Heart left ventricle (tissue), 16 donors: ENCODE data around the gene RHBDF2. TPM values are rescaled to one million over a fixed set of nuclear protein-coding genes. Genes with fewer than 3 reads are reported as not detected.

ENCODE experiments used
- ATAC-seq, 4 donors: fragments of 200-7000 bp; cut with Tn5 transposase; one replicate each; pipeline ENCODE4 v1.9.1; 2020 to 2022; ENCODE audit warnings: moderate library complexity in 4 of 4, mild to moderate bottlenecking in 3 of 4, moderate number of reproducible peaks in 1 of 4
- DNase-seq, 5 donors: peaks; one replicate each; pipeline ENCODE4 v3.0.0-alpha.2; 2020
- H3K27ac ChIP-seq, 12 donors: fragments of 200-600 bp; sonication (generic) in 4 of 12; one replicate each; pipeline versions ENCODE4 v1.5.0 to v1.8.0; 2016 to 2022; ENCODE audit warnings: mild to moderate bottlenecking in 2 of 12
- H3K27me3 ChIP-seq, 9 donors: fragments of 200-600 bp; sonication (generic) in 2 of 9; one replicate each; pipeline versions ENCODE4 v1.5.1 to v1.8.0; 2016 to 2022; ENCODE audit warnings: mild to moderate bottlenecking in 3 of 9
- H3K36me3 ChIP-seq, 9 donors: fragments of 200-600 bp; sonication (generic) in 2 of 9; one replicate each; pipeline versions ENCODE4 v1.5.0 to v1.8.0; 2018 to 2022; ENCODE audit warnings: mild to moderate bottlenecking in 2 of 9
- H3K4me1 ChIP-seq, 12 donors: fragments of 200-600 bp; sonication (generic) in 4 of 12; one replicate each; pipeline versions ENCODE4 v1.5.0 to v1.8.0; 2016 to 2022; ENCODE audit warnings: mild to moderate bottlenecking in 3 of 12
- H3K4me3 ChIP-seq, 12 donors: fragments of 200-600 bp; sonication (generic) in 4 of 12; one replicate each; pipeline versions ENCODE4 v1.5.0 to v1.8.0; 2017 to 2022; ENCODE audit warnings: mild to moderate bottlenecking in 9 of 12, moderate library complexity in 4 of 12
- H3K9me3 ChIP-seq, 12 donors: fragments of 200-600 bp; sonication (generic) in 4 of 12; one replicate each; pipeline versions ENCODE4 v1.5.0 to v1.8.0; 2016 to 2022; ENCODE audit warnings: mild to moderate bottlenecking in 1 of 12
- CTCF ChIP-seq, 12 donors: fragments of 200-600 bp; sonication (generic) in 4 of 12; IDR thresholded peaks; one replicate each; pipeline versions ENCODE4 v1.5.0 to v1.8.0; 2018 to 2022; ENCODE audit warnings: antibody characterized with exemption in 12 of 12, mild to moderate bottlenecking in 5 of 12
- POLR2A ChIP-seq, 2 donors: fragments of 450-650 bp; IDR thresholded peaks; one replicate each; pipeline ENCODE4 v1.6.1; 2017; ENCODE audit warnings: antibody characterized with exemption in 2 of 2, mild to moderate bottlenecking in 2 of 2, moderate library complexity in 2 of 2
- WGBS, 4 donors: extraction: QIAGEN DNeasy Blood & Tissue Kit in 2 of 4; methylation state at CpG; one replicate each; pipeline versions ENCODE4 v1.1.5 to v1.1.7; 2013 to 2018; 5-methylcytosine and 5-hydroxymethylcytosine counted together
- intact Hi-C, 10 donors: fragments of 100-400 bp; cut with DNase I; formaldehyde crosslinking; loops; one replicate each; pipeline versions ENCODE4 v1.11.1 to v1.14.2; 2022
- polyA plus RNA-seq, 2 donors: library from polyadenylated mRNA; stranded (reverse); fragments of 200-250 nt; gene quantifications; one replicate each; pipeline ENCODE4 v1.2.3, GENCODE V29; 2013
- total RNA-seq, 9 donors: library from RNA; depleted of rRNA in 2 of 9; stranded (reverse); fragments of >200 nt in 2 of 9; fragmentation: NEBNext Ultra II Directional in 3 of 9; extraction: Animal tissue kit (Norgen Biotek cat#: 25700) in 3 of 9; gene quantifications; one replicate each; pipeline versions ENCODE4 v1.1.0 to v1.2.4, GENCODE V29; 2016 to 2023
- donor health status: ischemic (EF 13 %, LVEDD 7.1; RV severe dilation, severe dysfunction).
- donor health status: healthy with polysubstance abuse.
- donor health status: DM: no; HTN: yes; CAD: no.
- donor health status: DM: no; HTN: no; CAD: no.
- donor health status: ischemic (EF 25% LVEDD 6.9; RV normal size, moderate dysfunction).
- donor health status: ischemic (EF 25% LVEDD 5.7; RV mildly dilated, moderate dysfunction).
- donor health status: healthy.
- donor health status: DM: yes; HTN: yes; CAD: no.
- donor health status: ischemic (EF 35%, LVEDD 5.7; RV mildly dilated, moderate dysfunction).
- donor health status: nonischemic (EF 11% LVEDD 7.7; RV severe dilation, severe dysfunction).
- donor health status: DM: yes; HTN: yes; CAD: no.
- donor health status: PGD.
- donor health status: ischemic (EF 29% LVEDD 5.4; RV normal size, mild dysfunction).
- donor health status: nonischemic (EF 23%, LVEDD 6.1; RV moderate dilation, normal function).

RHBDF2 gene
- total and polyA plus RNA-seq, 11 donors: 6.3 to 49.4 (median 14.1) TPM

DNA sequence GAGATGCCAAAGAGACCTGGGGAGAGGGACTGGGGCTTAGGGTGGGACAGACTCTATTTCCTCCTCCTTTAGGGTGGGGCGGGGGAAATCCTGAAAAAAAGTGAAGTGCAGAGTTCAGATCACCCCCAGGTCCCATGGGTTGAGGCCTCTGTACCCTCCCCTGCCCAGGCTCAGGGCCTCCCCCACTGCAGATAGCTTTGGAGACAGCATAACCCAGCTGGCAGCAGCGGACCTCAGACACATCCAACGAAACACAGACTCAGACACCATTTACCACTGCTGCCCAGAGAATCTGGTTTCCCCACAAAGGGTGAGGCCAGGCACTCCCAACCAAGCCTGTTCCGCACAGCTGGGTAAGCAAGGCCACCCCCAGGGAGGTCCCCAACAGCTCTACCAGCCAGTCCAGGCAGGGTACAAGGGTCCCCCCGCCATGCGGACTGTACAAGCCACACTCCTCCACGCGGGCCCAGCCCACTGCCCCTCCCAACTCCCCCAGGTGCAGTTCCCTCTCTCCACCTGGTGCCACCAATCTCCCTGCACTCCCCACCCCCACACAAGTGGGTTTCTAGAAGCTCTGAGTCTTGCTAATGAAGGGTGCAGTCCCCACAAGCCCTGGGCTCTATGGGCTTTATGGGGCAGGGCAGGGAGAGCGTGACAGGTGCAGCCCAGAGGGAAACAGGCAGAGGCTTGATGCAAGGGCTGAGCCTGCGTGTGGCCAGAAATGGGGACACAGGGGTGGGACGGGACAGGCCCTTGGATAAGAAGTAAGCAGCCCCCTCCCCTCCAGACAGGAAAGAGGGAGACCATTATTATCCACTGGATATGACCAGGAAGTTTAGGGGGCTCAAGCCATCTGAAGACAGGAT, 8.9 kb downstream of the RHBDF2 start:
- WGBS, 4 donors: 72 to 83% (median 75%) methylated on average over 10 to 11 of the region's 11 CpGs
- DNase-seq: no peak
- intact Hi-C loops: no loop called here

GRCh38 chr17:76491271-76492122, 9.7 kb downstream of the RHBDF2 start:
- no peak for TF ChIP-seq POLR2A (IDR thresholded peaks at IDR 0.05)
- no peak for TF ChIP-seq CTCF (IDR thresholded peaks at IDR 0.05)
- ATAC-seq (peak in 3 of 4 donors; percentile 35 to 41 (median 35)), DNase-seq (peak in 1 of 5 donors; percentile 53)
- Histone ChIP-seq H3K4me1 (peaks cover 0 to 88% (median 25%) of the 10 kb centered on the region in 12 donors), H3K36me3 (peaks cover 0 to 10% (median 0%) of the 10 kb centered on the region in 9 donors), H3K4me3 (peak overlapping the region in 1 of 12 donors; percentile 47), H3K27me3 (no peaks in the 10 kb centered on the region), H3K9me3 (no peaks in the 10 kb centered on the region), H3K27ac (peak overlapping the region; percentile 4 to 98 (median 78))
- intact Hi-C loops: no loop called here
- 75 to 89% (median 80%) methylated on average over 16 to 17 of the region's 17 CpGs for WGBS, 4 donors

More for the DNA sequence above, 8.9 kb downstream of the RHBDF2 start:
- H3K4me1 ChIP-seq: peaks cover 2 to 93% (median 29%) of the 10 kb centered on the region in 12 donors
- H3K36me3 ChIP-seq: peaks cover 0 to 7% (median 0%) of the 10 kb centered on the region in 9 donors
- no peaks in the 10 kb centered on the region for H3K9me3 ChIP-seq
- H3K27ac ChIP-seq: peak overlapping the region; percentile 62 to 98 (median 78)
- no peaks in the 10 kb centered on the region for H3K27me3 ChIP-seq
- TF ChIP-seq CTCF (IDR thresholded peaks at IDR 0.05) (no peak), POLR2A (IDR thresholded peaks at IDR 0.05) (no peak)
- H3K4me3 ChIP-seq: peak overlapping the region in 8 of 12 donors; percentile 2 to 47 (median 19)
- peak; percentile 5 to 35 (median 6) for ATAC-seq

DNA sequence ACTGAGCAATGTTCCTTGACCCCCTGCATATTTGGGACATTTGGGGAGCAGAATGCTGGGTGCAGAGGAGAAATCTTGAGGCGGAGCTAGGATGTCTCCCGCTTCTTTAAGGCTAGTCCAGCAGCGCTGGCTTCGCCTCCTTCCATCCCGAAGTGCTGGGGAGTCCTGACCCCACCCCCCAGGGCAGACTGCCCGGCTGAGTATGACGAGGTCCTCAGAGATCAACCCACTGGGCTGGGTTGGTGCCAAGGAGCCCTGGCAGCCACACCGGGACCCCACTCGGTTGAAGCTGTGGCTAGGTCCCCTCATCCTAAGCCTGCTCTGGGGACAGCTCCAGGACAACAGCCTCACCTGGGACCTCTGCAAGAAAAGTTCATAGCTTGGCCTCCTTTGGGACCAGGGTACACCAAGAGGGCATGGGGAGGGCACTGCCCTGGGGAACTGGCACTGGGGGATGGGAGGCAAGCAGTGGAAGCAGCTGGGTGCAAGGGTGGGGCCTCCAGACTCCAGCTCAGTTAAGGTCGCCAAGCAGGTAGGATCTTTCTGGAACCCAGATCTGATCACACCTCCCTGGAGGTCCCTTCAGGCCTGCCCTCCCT, 11.0 kb downstream of the RHBDF2 start:
- WGBS, 4 donors: 81 to 91% (median 86%) methylated on average over 5 to 10 of the region's 10 CpGs
- no peak for TF ChIP-seq CTCF (IDR thresholded peaks at IDR 0.05)
- TF ChIP-seq POLR2A (IDR thresholded peaks at IDR 0.05): no peak
- no peaks in the 10 kb centered on the region for H3K9me3 ChIP-seq
- H3K27ac ChIP-seq: peak overlapping the region in 2 of 12 donors; percentile 28 to 98
- ATAC-seq (no peak), DNase-seq (no peak)
- peaks cover 0 to 10% (median 0%) of the 10 kb centered on the region in 9 donors for H3K36me3 ChIP-seq
- H3K4me1 ChIP-seq: peaks cover 0 to 88% (median 27%) of the 10 kb centered on the region in 12 donors
- intact Hi-C loops: no loop called here
- no peaks in the 10 kb centered on the region for H3K27me3 ChIP-seq
- no peak overlapping the region for H3K4me3 ChIP-seq
